ENCODE data around the gene MRPS23. TPM values are rescaled to one million over a fixed set of nuclear protein-coding genes. Genes with fewer than 3 reads are reported as not detected.

Gene MRPS23
- total and polyA plus RNA-seq, 2 of the 8 experiments (the other 6 are each of a cell fraction or from before 2014, with no cell fraction given): 38.6 to 60.4 TPM

GRCh38 chr17:57794841-57795240 lies 55.0 kb downstream of the MRPS23 start:
- Histone ChIP-seq H2BK15ac (ENCODE audit: low read length) (no peak overlapping the region), H4K91ac (replicated peaks; ENCODE audit: insufficient read length, low read length) (no peak overlapping the region), H3K18ac (ENCODE audit: extremely low read depth, low read length) (no peak overlapping the region), H3K23ac (ENCODE audit: insufficient read length) (no peak overlapping the region), H3K4me2 (ENCODE audit: insufficient read depth in 1 of 2, low read depth in 2 of 2, low read length in 2 of 2) (no peak overlapping the region), H4K5ac (ENCODE audit: insufficient read length, low read depth, low read length) (no peak overlapping the region), H3K27me3 (replicated peaks in 1 of 4; ENCODE audit: control insufficient read depth in 3 of 4, extremely low read depth in 1 of 4, insufficient read depth in 3 of 4, low read length in 3 of 4) (no peaks in the 10 kb centered on the region), H3K4me1 (replicated peaks in 1 of 4; ENCODE audit: control insufficient read depth in 3 of 4, insufficient read depth in 4 of 4, low read length in 3 of 4) (no peaks in the 10 kb centered on the region), H2AK5ac (ENCODE audit: low read depth, low read length) (no peak overlapping the region), H2BK12ac (ENCODE audit: low read depth, low read length) (no peak overlapping the region), H3K27ac (ENCODE audit: low read depth, low read length) (no peak overlapping the region), H3K14ac (ENCODE audit: insufficient read length) (no peak overlapping the region), H2BK20ac (ENCODE audit: low read length) (no peak overlapping the region), H3K4me3 (ENCODE audit: extremely low read depth in 1 of 4, insufficient read depth in 2 of 4, low read depth in 3 of 4, low read length in 4 of 4) (no peak overlapping the region), H2BK120ac (replicated peaks; ENCODE audit: low read depth, low read length) (no peak overlapping the region), H4K8ac (ENCODE audit: extremely low read depth, insufficient read depth, low read length) (no peak overlapping the region), H2AFZ (ENCODE audit: low read length) (no peak overlapping the region), H3K36me3 (ENCODE audit: control insufficient read depth in 2 of 4, insufficient read depth in 4 of 4, low read length in 3 of 4) (no peaks in the 10 kb centered on the region), H3K23me2 (ENCODE audit: low read depth, low read length) (no peaks in the 10 kb centered on the region), H3K9me3 (ENCODE audit: insufficient read depth in 2 of 2, low read depth in 1 of 2, low read length in 1 of 2) (no peaks in the 10 kb centered on the region), H4K20me1 (replicated peaks in 1 of 2; ENCODE audit: control insufficient read depth in 1 of 2, insufficient read depth in 2 of 2, low read length in 2 of 2) (no peaks in the 10 kb centered on the region), H3K4ac (replicated peaks; ENCODE audit: insufficient read length, low read depth, low read length) (no peak overlapping the region), H3K79me1 (ENCODE audit: low read depth, low read length) (no peaks in the 10 kb centered on the region), H3K9ac (replicated peaks in 1 of 4; ENCODE audit: extremely low read depth in 1 of 4, low read depth in 3 of 4, low read length in 3 of 4) (no peak overlapping the region), H2BK5ac (ENCODE audit: low read depth, low read length) (no peak overlapping the region), H3K56ac (replicated peaks; ENCODE audit: insufficient read length, low read depth, low read length) (no peak overlapping the region), H3K79me2 (ENCODE audit: control insufficient read depth in 1 of 2, insufficient read depth in 2 of 2, low read length in 2 of 2) (no peaks in the 10 kb centered on the region)
- ChIA-PET POLR2A (ENCODE audit: partially characterized antibody) (no interaction called here), CTCF (ENCODE audit: partially characterized antibody) (interaction anchor here (1.1 to 3.4 kb wide), 3 partner anchors 12 to 39 kb away, joined by 3 to 12 read pairs (median 8); no protein-coding TSS in a partner anchor)
- TF ChIP-seq TAF1 (IDR thresholded peaks at IDR 0.05; ENCODE audit: low read depth, low read length) (no peak), BCL11A (IDR thresholded peaks at IDR 0.05; ENCODE audit: low read depth in 2 of 2, low read length in 2 of 2) (no peak), NRF1 (IDR thresholded peaks at IDR 0.05; ENCODE audit: low read depth, low read length) (no peak), POU5F1 (IDR thresholded peaks at IDR 0.05; ENCODE audit: low read depth, low read length) (no peak), TCF12 (IDR thresholded peaks at IDR 0.05; ENCODE audit: low read depth, low read length) (no peak), EP300 (IDR thresholded peaks at IDR 0.05; ENCODE audit: borderline replicate concordance in 1 of 2, low read depth in 2 of 2, low read length in 2 of 2) (no peak), TEAD4 (IDR thresholded peaks at IDR 0.05; ENCODE audit: low read depth, low read length) (no peak), SIRT6 (IDR thresholded peaks at IDR 0.05; ENCODE audit: low read length) (no peak), E2F6 (IDR thresholded peaks at IDR 0.05) (no peak), RFX5 (IDR thresholded peaks at IDR 0.05; ENCODE audit: borderline replicate concordance, low read depth, low read length) (no peak), RXRA (IDR thresholded peaks at IDR 0.05; ENCODE audit: insufficient read depth, low read depth, low read length) (no peak)
- FAIRE-seq: no peak
- no peak for DNase-seq (ENCODE audit: low read depth in 1 of 2, low spot score in 2 of 2)
- 85% methylated on average over 2 of the region's 2 CpGs; no CpG with 5 or more reads in 1 of the 2 experiments for WGBS, 2 experiments (ENCODE audit: extremely low coverage in 1 of 2, insufficient coverage in 1 of 2, insufficient read length in 1 of 2, insufficient replicate concordance in 2 of 2, low coverage in 1 of 2, low lambda C conversion rate in 2 of 2, missing lambda C conversion rate in 1 of 2)
